SK-N-SH treated with all-trans-retinoic acid at 6 μM for 48 hours (cell line): ENCODE results near the gene C8G.

ENCODE experiments used
- ATAC-seq: fragments of 200-7000 bp; cut with Tn5 transposase; 3 replicates; pipeline ENCODE4 v1.9.1; 2020; ENCODE audit warnings: mild to moderate bottlenecking, moderate library complexity
- ARNTL ChIP-seq: fragments of 450-650 bp; formaldehyde crosslinking; IDR thresholded peaks from 2 replicates; pipeline ENCODE4 v1.5.0; 2020; ENCODE audit warnings: low read depth, mild to moderate bottlenecking, moderate library complexity, borderline replicate concordance
- BACH2 ChIP-seq: fragments of 250-450 bp; sonication (Bioruptor Pico); IDR thresholded peaks from 2 replicates; pipeline ENCODE4 v1.9.0; 2021; ENCODE audit warnings: mild to moderate bottlenecking, borderline replicate concordance
- ESRRG ChIP-seq: fragments of 250-450 bp; sonication (Bioruptor Pico); IDR thresholded peaks from 2 replicates; pipeline ENCODE4 v1.6.1; 2021; ENCODE audit warnings: mild to moderate bottlenecking
- GLIS3 ChIP-seq: fragments of 250-450 bp; sonication (Bioruptor Pico); IDR thresholded peaks from 2 replicates; pipeline ENCODE4 v1.5.0; 2020; ENCODE audit warnings: mild to moderate bottlenecking, moderate library complexity
- ISL1 ChIP-seq: fragments of 250-450 bp; sonication (Bioruptor Pico); IDR thresholded peaks from 2 replicates; pipeline ENCODE4 v2.1.2; 2022; ENCODE audit warnings: mild to moderate bottlenecking, moderate library complexity
- OSR1 ChIP-seq: fragments of 250-450 bp; sonication (Bioruptor Pico); IDR thresholded peaks from 2 replicates; pipeline ENCODE4 v1.8.0; 2022; ENCODE audit warnings: moderate library complexity, mild to moderate bottlenecking, inconsistent platforms
- PPARA ChIP-seq: fragments of 250-450 bp; sonication (Bioruptor Pico); IDR thresholded peaks from 2 replicates; pipeline ENCODE4 v1.5.0; 2020; ENCODE audit warnings: mild to moderate bottlenecking, borderline replicate concordance
- RARB ChIP-seq: fragments of 250-450 bp; sonication (Bioruptor Pico); IDR thresholded peaks from 2 replicates; pipeline ENCODE4 v1.8.0; 2021; ENCODE audit warnings: mild to moderate bottlenecking, moderate library complexity
- SNAI2 ChIP-seq: fragments of 250-450 bp; sonication (Bioruptor Pico); IDR thresholded peaks from 2 replicates; pipeline ENCODE4 v1.5.0; 2020; ENCODE audit warnings: mild to moderate bottlenecking, moderate library complexity
- TCF4 ChIP-seq: fragments of 250-450 bp; sonication (Bioruptor Pico); IDR thresholded peaks from 2 replicates; pipeline ENCODE4 v1.8.0; 2021; ENCODE audit warnings: mild to moderate bottlenecking, moderate library complexity, borderline replicate concordance
- TOX ChIP-seq: fragments of 250-450 bp; sonication (Bioruptor Pico); IDR thresholded peaks from 2 replicates; pipeline ENCODE4 v1.8.0; 2021; ENCODE audit warnings: mild to moderate bottlenecking, moderate library complexity, borderline replicate concordance
- ZC3H10 ChIP-seq: fragments of 250-450 bp; sonication (Bioruptor Pico); IDR thresholded peaks from 2 replicates; pipeline ENCODE4 v1.5.1; 2021; ENCODE audit warnings: mild to moderate bottlenecking, moderate library complexity
- ZFP3 ChIP-seq: fragments of 250-450 bp; sonication (Bioruptor Pico); IDR thresholded peaks from 2 replicates; pipeline ENCODE4 v1.5.0; 2020; ENCODE audit warnings: mild to moderate bottlenecking, moderate library complexity
- ZFP30 ChIP-seq: fragments of 450-650 bp; formaldehyde crosslinking; IDR thresholded peaks from 2 replicates; pipeline ENCODE4 v1.5.0; 2022; ENCODE audit warnings: mild to moderate bottlenecking, moderate library complexity
- ZNF565 ChIP-seq: fragments of 450-650 bp; formaldehyde crosslinking; conservative IDR thresholded peaks from 2 replicates; pipeline ENCODE4 v1.5.0; 2020; ENCODE audit warnings: low read depth, mild to moderate bottlenecking, moderate library complexity
- ZNF70 ChIP-seq: fragments of 450-650 bp; formaldehyde crosslinking; IDR thresholded peaks from 2 replicates; pipeline ENCODE4 v1.5.0; 2020; ENCODE audit warnings: mild to moderate bottlenecking, moderate library complexity
- ZNF8 ChIP-seq: fragments of 450-650 bp; formaldehyde crosslinking; IDR thresholded peaks from 2 replicates; pipeline ENCODE4 v1.5.0; 2020; ENCODE audit warnings: mild to moderate bottlenecking, moderate library complexity
- TF ChIP-seq, protein P1 (sequence below): fragments of 250-450 bp; sonication (Bioruptor Pico); IDR thresholded peaks from 2 replicates; pipeline ENCODE4 v1.8.0; 2021; ENCODE audit warnings: low read depth, mild to moderate bottlenecking, moderate library complexity, borderline replicate concordance
- TF ChIP-seq, protein P2 (sequence below): fragments of 250-450 bp; sonication (Bioruptor Pico); IDR thresholded peaks from 2 replicates; pipeline ENCODE4 v1.8.0; 2020; ENCODE audit warnings: mild to moderate bottlenecking, moderate library complexity, borderline replicate concordance
- TF ChIP-seq, protein P3 (sequence below): fragments of 250-450 bp; sonication (Bioruptor Pico); IDR thresholded peaks from 2 replicates; pipeline ENCODE4 v1.5.1; 2020; ENCODE audit warnings: low read depth, mild to moderate bottlenecking, moderate library complexity
- TF ChIP-seq, protein P4 (sequence below): fragments of 250-450 bp; sonication (Bioruptor Pico); IDR thresholded peaks from 2 replicates; pipeline ENCODE4 v1.5.0; 2020; ENCODE audit warnings: mild to moderate bottlenecking, moderate library complexity

The C8G gene

DNA sequence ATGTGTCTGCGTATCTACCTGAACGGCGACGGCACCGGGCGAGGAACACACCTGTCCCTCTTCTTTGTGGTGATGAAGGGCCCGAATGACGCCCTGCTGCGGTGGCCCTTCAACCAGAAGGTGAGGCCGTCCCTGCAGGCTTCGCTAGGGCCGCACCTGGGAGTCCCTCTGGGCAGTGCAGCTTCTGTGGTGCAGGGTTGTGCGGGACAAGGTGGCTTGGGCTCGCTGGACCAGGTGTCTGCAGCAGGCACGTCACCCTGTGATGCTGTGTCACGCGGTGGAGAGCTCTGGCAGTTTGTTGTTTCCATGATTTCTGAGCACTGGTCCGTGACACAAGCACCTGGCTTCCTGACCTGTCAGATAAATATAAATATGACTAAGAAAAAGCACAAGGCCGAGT is 21.2 kb upstream of the C8G start:
- no peak for ATAC-seq
- TF ChIP-seq, protein P1, sequence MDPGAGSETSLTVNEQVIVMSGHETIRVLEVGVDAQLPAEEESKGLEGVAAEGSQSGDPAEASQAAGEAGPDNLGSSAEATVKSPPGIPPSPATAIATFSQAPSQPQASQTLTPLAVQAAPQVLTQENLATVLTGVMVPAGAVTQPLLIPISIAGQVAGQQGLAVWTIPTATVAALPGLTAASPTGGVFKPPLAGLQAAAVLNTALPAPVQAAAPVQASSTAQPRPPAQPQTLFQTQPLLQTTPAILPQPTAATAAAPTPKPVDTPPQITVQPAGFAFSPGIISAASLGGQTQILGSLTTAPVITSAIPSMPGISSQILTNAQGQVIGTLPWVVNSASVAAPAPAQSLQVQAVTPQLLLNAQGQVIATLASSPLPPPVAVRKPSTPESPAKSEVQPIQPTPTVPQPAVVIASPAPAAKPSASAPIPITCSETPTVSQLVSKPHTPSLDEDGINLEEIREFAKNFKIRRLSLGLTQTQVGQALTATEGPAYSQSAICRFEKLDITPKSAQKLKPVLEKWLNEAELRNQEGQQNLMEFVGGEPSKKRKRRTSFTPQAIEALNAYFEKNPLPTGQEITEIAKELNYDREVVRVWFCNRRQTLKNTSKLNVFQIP (CRISPR knock-in tag), result no peak
- TF ChIP-seq ISL1 (CRISPR knock-in tag) (no peak), ARNTL (no peak), ZFP3 (CRISPR knock-in tag) (no peak), SNAI2 (CRISPR knock-in tag) (no peak), ZNF565 (CRISPR knock-in tag) (no peak), TCF4 (no peak), ESRRG (CRISPR knock-in tag) (no peak)
- TF ChIP-seq, protein P2, sequence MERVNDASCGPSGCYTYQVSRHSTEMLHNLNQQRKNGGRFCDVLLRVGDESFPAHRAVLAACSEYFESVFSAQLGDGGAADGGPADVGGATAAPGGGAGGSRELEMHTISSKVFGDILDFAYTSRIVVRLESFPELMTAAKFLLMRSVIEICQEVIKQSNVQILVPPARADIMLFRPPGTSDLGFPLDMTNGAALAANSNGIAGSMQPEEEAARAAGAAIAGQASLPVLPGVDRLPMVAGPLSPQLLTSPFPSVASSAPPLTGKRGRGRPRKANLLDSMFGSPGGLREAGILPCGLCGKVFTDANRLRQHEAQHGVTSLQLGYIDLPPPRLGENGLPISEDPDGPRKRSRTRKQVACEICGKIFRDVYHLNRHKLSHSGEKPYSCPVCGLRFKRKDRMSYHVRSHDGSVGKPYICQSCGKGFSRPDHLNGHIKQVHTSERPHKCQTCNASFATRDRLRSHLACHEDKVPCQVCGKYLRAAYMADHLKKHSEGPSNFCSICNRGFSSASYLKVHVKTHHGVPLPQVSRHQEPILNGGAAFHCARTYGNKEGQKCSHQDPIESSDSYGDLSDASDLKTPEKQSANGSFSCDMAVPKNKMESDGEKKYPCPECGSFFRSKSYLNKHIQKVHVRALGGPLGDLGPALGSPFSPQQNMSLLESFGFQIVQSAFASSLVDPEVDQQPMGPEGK, result no peak

DNA sequence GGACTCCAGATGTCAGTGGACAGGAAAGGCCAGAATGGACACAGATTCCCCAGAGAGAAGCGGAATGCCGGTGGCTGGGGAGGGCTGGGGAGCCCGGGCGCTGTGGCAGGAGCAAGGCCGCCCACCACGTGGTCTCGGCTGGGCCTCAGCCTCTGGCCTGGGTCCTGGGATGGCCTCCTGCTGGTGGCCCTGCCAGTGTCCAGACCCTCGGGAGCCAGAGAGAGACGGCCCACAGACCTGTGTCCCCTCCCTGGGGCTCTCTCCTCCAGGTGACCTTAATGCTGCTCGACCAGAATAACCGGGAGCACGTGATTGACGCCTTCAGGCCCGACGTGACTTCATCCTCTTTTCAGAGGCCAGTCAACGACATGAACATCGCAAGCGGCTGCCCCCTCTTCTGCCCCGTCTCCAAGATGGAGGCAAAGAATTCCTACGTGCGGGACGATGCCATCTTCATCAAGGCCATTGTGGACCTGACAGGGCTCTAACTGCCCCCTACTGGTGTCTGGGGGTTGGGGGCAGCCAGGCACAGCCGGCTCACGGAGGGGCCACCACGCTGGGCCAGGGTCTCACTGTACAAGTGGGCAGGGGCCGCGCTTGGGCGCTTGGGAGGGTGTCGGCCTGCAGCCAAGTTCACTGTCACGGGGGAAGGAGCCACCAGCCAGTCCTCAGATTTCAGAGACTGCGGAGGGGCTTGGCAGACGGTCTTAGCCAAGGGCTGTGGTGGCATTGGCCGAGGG is 19.5 kb upstream of the C8G start:
- no peak for ATAC-seq
- TF ChIP-seq ZFP30 (CRISPR knock-in tag), result no peak
- no peak for TF ChIP-seq ZNF8
- no peak for TF ChIP-seq PPARA (CRISPR knock-in tag)
- TF ChIP-seq SNAI2 (CRISPR knock-in tag), result no peak
- no peak for TF ChIP-seq TOX (CRISPR knock-in tag)
- TF ChIP-seq BACH2, result no peak
- no peak for TF ChIP-seq ZNF70 (CRISPR knock-in tag)
- TF ChIP-seq ARNTL, result no peak
- TF ChIP-seq, protein P3, sequence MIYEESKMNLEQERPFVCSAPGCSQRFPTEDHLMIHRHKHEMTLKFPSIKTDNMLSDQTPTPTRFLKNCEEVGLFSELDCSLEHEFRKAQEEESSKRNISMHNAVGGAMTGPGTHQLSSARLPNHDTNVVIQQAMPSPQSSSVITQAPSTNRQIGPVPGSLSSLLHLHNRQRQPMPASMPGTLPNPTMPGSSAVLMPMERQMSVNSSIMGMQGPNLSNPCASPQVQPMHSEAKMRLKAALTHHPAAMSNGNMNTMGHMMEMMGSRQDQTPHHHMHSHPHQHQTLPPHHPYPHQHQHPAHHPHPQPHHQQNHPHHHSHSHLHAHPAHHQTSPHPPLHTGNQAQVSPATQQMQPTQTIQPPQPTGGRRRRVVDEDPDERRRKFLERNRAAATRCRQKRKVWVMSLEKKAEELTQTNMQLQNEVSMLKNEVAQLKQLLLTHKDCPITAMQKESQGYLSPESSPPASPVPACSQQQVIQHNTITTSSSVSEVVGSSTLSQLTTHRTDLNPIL, result no peak
- TF ChIP-seq, protein P2, result no peak
- TF ChIP-seq, protein P1 (CRISPR knock-in tag), result no peak
- no peak for TF ChIP-seq GLIS3 (CRISPR knock-in tag)
- no peak for TF ChIP-seq TCF4

DNA sequence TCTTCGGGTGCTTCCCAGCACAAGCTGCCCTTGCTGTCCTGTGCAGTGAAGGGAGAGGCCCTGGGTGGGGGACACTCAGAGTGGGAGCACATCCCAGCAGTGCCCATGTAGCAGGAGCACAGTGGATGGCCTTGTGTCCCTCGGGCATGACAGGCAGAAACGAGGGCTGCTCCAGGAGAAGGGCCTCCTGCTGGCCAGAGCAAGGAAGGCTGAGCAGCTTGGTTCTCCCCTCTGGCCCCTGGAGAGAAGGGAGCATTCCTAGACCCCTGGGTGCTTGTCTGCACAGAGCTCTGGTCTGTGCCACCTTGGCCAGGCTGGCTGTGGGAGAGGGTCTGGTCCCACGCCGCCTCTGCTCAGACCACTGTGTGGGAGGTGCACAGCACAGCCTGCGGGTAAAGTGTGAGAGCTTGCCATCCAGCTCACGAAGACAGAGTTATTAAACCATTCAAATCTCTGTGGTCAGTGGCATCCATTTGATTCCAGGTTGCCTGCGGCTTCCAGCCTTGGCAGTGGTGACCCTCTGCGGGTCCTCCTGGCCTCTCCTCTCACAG is 18.8 kb upstream of the C8G start:
- ATAC-seq, result peak; percentile 44
- no peak for TF ChIP-seq ZNF8
- no peak for TF ChIP-seq ISL1 (CRISPR knock-in tag)
- TF ChIP-seq OSR1 (CRISPR knock-in tag), result no peak
- TF ChIP-seq ESRRG (CRISPR knock-in tag), result no peak
- TF ChIP-seq PPARA (CRISPR knock-in tag), result no peak
- TF ChIP-seq RARB (CRISPR knock-in tag), result no peak
- TF ChIP-seq, protein P3, result no peak
- no peak for TF ChIP-seq TOX (CRISPR knock-in tag)
- TF ChIP-seq, protein P4, sequence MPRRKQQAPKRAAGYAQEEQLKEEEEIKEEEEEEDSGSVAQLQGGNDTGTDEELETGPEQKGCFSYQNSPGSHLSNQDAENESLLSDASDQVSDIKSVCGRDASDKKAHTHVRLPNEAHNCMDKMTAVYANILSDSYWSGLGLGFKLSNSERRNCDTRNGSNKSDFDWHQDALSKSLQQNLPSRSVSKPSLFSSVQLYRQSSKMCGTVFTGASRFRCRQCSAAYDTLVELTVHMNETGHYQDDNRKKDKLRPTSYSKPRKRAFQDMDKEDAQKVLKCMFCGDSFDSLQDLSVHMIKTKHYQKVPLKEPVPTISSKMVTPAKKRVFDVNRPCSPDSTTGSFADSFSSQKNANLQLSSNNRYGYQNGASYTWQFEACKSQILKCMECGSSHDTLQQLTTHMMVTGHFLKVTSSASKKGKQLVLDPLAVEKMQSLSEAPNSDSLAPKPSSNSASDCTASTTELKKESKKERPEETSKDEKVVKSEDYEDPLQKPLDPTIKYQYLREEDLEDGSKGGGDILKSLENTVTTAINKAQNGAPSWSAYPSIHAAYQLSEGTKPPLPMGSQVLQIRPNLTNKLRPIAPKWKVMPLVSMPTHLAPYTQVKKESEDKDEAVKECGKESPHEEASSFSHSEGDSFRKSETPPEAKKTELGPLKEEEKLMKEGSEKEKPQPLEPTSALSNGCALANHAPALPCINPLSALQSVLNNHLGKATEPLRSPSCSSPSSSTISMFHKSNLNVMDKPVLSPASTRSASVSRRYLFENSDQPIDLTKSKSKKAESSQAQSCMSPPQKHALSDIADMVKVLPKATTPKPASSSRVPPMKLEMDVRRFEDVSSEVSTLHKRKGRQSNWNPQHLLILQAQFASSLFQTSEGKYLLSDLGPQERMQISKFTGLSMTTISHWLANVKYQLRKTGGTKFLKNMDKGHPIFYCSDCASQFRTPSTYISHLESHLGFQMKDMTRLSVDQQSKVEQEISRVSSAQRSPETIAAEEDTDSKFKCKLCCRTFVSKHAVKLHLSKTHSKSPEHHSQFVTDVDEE, result no peak
- TF ChIP-seq SNAI2 (CRISPR knock-in tag), result no peak
- TF ChIP-seq, protein P2, result no peak
- TF ChIP-seq ARNTL, result no peak
- TF ChIP-seq ZC3H10, result no peak
- TF ChIP-seq BACH2, result no peak
- TF ChIP-seq ZFP3 (CRISPR knock-in tag), result no peak
- TF ChIP-seq GLIS3 (CRISPR knock-in tag), result no peak
- no peak for TF ChIP-seq ZNF70 (CRISPR knock-in tag)
